GM12891 (cell line): Measurements from ENCODE around the gene RANBP9.

ENCODE experiments used
- POLR2A ChIP-seq: IDR thresholded peaks from 2 replicates; pipeline ENCODE4 v1.6.1; 2011; ENCODE audit warnings: low read depth, low read length, control low read depth
- POLR2AphosphoS5 ChIP-seq: IDR thresholded peaks from 2 replicates; pipeline ENCODE4 v1.6.1; 2011; ENCODE audit warnings: low read depth, low read length, control low read depth
- SPI1 ChIP-seq: IDR thresholded peaks from 2 replicates; pipeline ENCODE4 v1.6.1; 2011; ENCODE audit warnings: low read depth, low read length, control low read depth
- TAF1 ChIP-seq: IDR thresholded peaks from 2 replicates; pipeline ENCODE4 v1.6.1; 2011; ENCODE audit warnings: low read depth, low read length, control low read depth

GRCh38 chr6:13712599-13712898 lies 914 bp upstream of the RANBP9 start:
- TF ChIP-seq POLR2A (no peak), POLR2AphosphoS5 (no peak), TAF1 (no peak), SPI1 (peak; percentile 79)
